NCI-H1092 (cell line): ENCODE results near the gene GAB1.
"Not testable (repeated sequence)": the region's sequence is repeated elsewhere in the genome, so short reads cannot be mapped to it uniquely, and the experiment has no call there.

Experiments
- DNase-seq: peaks from one replicate; lab custom pipeline; 2025; lab: John Stamatoyannopoulos, UW

Gene GAB1

GRCh38 chr4:143338313-143338712 lies 1.6 kb downstream of the GAB1 start:
- no peak for DNase-seq

- no peak for DNase-seq
These were observed 2.8 kb downstream of the GAB1 start for GRCh38 chr4:143339497-143339896.

- DNase-seq, result no peak
These were observed 4.6 kb downstream of the GAB1 start for GRCh38 chr4:143341186-143341755.

GRCh38 chr4:143343276-143343831 lies 6.7 kb downstream of the GAB1 start:
- no peak for DNase-seq

DNA sequence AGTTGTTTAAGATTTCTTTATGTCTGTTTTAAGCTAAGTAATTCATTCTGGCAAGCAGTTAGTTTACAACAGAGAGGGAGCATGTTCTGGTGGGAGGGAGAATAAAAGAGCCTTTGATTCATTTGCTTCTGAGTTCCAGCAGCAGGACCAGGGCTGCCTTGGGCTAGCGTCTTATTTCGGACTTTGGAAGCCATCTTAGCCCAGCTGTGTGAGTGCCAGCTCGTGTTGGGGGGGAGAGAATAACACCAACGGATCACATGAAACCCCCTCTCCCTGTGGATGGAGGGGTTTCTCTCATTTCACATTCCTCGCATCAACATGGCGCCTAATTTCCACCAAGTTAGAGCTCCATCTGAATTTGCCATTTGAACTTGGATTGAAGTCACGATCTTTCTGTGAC lies 7.4 kb downstream of the GAB1 start:
- no peak for DNase-seq

- DNase-seq, result no peak
These were observed 8.1 kb downstream of the GAB1 start for GRCh38 chr4:143344774-143345173.

DNA sequence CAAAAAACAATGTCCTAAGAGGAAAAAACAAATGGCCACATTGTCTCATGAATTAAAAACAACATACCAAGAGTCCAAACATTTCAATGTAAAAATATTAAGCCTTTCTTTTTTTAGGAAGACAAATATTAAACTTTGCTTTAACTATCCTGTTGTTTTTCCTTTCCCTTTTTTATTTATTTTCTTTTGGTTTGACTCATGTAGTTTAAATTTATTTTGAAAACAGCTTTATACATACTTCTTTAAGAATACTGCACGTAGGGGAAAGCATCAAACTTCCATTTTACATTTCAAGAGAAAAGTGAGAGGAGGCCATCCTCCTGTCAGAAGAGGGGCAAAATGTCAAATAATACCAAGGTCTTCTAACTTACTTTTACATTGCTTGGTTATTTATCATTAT lies 8.7 kb downstream of the GAB1 start:
- DNase-seq, result no peak

DNA sequence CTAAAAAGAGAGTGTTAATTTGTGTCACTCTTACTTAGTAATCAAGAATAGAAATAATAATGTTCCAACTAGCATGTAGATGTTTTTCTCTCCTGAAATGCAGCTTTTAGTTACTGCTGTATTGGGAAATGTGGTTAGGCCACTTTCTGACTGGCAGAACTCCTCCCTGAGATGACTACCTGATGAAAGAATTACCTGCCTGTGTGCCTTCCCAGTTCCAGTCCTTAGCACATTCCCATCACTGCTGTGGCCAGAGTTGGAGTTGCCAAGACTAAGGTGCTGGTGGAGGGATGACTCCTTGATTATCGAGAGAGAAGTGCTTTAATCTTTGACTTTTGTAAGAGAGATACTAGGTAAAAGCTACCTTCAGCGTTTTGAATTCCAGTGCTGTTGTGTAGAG lies 9.5 kb downstream of the GAB1 start:
- no peak for DNase-seq

DNA sequence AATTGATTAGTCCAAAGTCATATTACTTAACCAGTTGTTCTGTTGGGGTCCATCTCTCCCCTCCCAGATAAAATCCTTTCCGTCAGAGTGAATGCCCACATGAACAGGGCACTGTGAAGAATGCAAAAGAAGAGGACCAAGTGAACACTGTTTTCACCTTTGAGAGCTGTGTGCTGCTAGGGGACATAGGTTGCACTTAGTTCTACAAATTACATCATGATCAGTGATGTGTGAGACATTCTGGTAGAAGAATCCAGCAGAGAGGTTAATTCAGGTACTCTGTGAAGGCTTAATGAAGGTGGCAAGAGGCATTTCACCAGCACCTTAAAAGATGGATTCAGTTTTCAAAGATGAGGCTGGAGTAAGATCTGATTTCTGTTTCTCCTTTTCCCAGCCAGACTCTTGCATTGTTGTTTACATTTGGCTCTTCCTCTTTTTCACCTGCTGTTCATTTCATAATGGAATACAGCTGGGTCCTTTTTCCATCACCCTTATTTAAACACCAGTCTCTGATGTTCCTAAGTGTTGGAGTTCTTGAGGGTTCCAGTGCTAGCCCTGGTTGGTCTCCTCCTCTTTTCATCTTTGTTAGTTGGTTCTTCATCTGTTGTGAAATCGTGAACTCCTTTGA lies 10.9 kb downstream of the GAB1 start:
- DNase-seq, result no peak

- no peak for DNase-seq
These were observed 11.8 kb downstream of the GAB1 start for GRCh38 chr4:143348233-143349077.

DNA sequence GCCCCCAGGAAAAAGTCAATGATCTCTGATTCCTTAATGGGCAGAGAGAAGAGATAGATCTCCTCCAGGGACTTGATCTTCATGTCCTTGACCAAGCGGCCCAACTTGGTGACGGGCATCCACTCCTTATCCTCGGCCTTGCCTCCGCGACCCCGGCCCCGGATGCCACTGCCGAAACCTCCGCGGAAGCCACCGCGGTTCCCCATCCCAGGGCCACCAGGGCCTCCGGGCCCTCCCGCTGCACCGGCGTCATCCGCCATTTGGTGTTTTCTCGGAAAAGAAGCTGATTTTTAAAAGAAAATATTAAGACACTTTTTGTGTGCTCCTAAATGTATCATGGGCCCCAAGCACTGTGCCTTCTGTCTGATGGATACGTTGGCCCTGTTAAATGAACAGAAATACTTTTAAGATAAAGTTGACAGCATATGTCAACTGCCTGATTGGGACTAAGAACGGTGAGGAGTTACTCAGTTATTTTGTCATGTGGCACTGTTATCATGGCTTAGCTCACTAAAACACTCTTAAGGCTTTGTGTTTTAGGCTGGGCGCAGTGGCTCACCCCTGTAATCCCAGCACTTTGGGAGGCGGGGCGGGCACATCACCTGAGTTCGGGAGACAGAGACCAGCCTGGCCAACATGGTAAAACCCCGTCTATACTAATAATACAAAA lies 13.3 kb downstream of the GAB1 start:
- DNase-seq, result not testable (repeated sequence)

- DNase-seq, result no peak
These were observed 14.5 kb downstream of the GAB1 start for GRCh38 chr4:143351149-143351691.

DNA sequence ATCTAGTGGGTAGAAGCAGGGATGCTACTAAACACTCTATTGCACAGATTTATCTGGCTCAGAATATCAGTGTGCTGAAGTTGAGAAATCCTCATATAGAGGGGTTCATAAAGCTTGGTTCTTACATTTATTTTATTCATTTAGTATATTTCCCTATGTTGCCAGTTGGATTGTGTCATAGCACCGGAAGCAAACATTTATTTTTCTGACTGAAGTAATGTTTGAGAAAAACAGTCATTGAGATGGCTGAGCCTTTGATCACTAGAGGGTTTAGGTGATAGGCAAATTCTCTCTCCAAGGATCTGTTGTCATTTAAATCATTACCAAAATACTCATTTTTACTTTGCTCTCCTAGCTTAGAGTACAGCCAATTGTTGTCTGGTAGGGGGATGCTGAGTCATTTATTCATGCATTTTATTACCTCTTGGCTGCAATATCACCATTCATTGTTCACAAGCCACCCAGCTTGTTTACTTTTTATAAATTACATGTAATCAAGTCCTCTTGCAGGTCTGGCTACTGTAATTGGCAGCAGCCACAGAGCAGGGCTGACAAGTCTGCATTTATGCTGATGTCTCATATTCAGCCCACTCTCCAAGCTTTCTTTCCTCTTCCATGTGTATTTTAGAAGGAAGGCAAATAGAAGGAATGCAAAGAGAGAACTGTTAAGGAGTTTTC lies 15.2 kb downstream of the GAB1 start:
- DNase-seq, result peak; percentile 76

DNA sequence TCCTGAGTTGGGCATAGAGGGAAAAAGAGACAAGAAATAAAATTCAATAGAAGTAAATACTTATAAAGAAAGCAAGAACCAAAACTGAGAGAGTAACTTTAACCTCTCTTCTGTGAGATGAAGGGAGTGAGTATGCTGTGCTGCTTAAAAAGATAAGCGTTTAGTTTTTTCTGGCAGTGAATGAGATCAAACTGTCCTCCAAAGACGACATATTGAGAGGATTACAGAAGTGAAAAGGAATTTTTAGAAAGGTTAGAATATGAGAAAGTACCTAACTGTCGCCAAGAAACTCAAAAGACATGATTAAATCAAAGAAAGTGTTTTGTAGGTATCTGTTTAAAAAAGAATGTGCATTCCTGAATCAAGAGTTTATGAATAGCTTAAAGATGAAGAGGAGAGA lies 16.0 kb downstream of the GAB1 start:
- no peak for DNase-seq

- no peak for DNase-seq
These were observed 17.1 kb downstream of the GAB1 start for GRCh38 chr4:143353797-143354196.

DNA sequence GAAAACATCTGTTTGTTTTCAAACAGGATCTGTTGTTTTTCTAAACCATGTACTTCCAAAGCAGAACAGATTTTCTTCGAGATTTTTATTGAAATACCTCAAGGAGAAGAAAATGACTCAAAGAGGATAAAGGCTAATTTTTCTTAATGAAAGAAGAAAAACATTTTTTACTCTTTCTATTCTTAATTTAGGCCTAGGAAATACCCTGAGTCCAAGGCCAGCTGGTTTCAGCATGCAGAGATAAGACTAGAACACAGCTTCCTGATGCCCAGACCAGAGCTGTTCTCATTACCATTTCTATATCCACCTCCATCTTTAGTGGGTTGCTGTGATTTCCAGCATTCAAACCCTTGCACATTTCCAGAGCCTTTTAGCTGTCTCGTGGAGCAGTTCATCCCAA lies 18.3 kb downstream of the GAB1 start:
- DNase-seq, result no peak

DNA sequence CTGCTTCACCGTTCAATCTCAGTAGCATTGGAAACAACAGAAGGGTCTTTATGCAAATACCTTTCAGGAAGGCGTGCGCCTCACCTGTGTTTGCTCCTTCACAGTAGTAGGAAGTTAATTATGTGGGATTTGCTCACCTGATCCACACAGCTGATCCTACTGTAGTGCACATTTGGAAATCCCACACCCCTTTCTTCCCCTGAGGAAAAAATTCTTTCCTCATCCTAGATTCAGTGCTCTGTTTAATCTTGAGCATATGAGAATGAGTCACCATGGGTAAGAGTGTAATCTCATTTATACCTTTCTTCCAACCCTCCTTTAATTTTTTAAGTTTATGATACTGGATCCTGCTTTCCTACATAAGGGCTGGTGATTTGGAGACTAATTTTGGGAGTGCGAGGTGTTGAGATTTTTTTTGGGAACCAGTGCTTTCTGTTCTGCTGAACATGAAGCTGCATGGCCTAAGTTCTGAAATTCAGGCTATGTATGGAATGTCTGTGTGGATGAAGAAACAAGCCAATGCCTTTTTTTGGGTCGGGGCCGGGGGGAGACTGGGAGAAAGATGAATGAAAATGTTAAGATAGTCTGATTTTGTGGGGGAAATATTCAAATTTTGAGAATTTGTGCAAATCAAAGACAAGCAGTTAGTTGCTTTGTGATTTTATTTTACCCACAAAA lies 19.0 kb downstream of the GAB1 start:
- DNase-seq, result no peak

- DNase-seq, result no peak
These were observed 19.8 kb downstream of the GAB1 start for GRCh38 chr4:143356493-143356892.

DNA sequence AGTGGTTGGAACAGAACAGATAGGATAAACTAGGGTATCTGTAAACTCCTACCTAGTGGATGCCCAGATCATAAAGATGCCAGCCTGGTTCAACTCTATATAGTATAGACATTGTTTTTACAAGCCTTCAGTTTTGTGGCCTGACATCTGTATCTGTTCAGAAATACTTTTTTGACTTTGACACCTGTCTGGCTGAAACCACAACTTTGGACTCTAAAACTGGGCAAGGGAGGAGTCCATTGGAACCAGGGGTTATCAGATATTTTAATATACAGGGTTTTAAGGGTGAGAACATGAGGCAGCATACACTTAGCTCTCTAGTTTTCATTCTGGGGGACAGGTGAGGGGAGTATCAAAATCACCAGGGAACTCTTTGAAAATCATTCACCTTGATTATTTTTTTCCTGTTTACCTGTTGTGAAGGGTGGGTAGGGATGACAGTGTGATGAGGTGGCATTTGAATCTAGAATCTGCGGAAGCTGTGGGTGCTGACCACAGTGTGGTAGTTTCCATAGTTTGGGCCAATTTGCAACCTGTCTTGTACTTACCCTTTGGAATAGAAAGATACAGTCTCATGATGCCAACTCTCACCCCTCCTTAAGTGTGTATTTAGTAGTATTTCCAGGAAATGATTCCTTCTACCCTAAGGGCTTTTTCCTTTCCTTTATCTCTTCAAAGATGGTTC lies 20.6 kb downstream of the GAB1 start:
- DNase-seq, result no peak

DNA sequence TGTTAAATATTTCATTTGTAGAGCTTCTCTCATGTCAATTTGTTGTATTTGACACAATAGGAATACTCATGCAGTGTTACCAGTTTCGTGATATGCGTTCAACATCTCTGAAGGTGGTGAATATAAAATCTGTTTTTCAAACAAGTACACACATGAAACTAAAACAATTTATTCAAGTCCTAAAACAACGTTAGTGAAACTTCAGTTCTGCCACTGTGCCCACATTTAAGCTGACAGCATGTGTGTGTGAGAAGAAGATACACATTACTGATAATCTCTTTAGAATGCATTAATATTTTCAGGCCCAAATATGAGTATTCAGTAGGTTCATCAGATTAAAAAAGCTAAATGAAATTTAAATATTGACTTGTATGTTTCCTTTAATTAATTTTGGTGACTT lies 21.7 kb downstream of the GAB1 start:
- no peak for DNase-seq
